Measurements from ENCODE around the gene PHACTR4.
"Not testable (repeated sequence)": the region's sequence is repeated elsewhere in the genome, so short reads cannot be mapped to it uniquely, and the experiment has no call there.

PHACTR4 gene

GRCh38 chr1:28541414-28542015 is 172.0 kb downstream of the PHACTR4 start:
- not testable (repeated sequence) for H3K4me3 ChIP-seq (ENCODE audit: low read length in 2 of 2); H3K36me3 ChIP-seq (ENCODE audit: control insufficient read depth in 2 of 2, insufficient read depth in 2 of 2, low read length in 2 of 2); H3K27me3 ChIP-seq (ENCODE audit: control insufficient read depth in 1 of 2, insufficient read depth in 2 of 2, low read length in 2 of 2); H3K27ac ChIP-seq (ENCODE audit: low read length); H3K9ac ChIP-seq (ENCODE audit: low read length in 2 of 2); H3K9me3 ChIP-seq (ENCODE audit: control insufficient read depth in 2 of 2, low read length in 2 of 2); H3K4me1 ChIP-seq (ENCODE audit: control insufficient read depth, insufficient read depth, low read length)

GRCh38 chr1:28545246-28545628 is 175.7 kb downstream of the PHACTR4 start:
- Histone ChIP-seq H3K4me3 (ENCODE audit: low read length in 2 of 2) (no peak overlapping the region), H3K36me3 (ENCODE audit: control insufficient read depth in 2 of 2, insufficient read depth in 2 of 2, low read length in 2 of 2) (no peaks in the 10 kb centered on the region), H3K27me3 (ENCODE audit: control insufficient read depth in 1 of 2, insufficient read depth in 2 of 2, low read length in 2 of 2) (no peaks in the 10 kb centered on the region), H3K4me1 (ENCODE audit: control insufficient read depth, insufficient read depth, low read length) (no peaks in the 10 kb centered on the region), H3K27ac (ENCODE audit: low read length) (no peak overlapping the region), H3K9ac (ENCODE audit: low read length in 2 of 2) (no peak overlapping the region), H3K9me3 (ENCODE audit: control insufficient read depth in 2 of 2, low read length in 2 of 2) (no peaks in the 10 kb centered on the region)

GRCh38 chr1:28548318-28548717 is 178.8 kb downstream of the PHACTR4 start:
- H3K27me3 ChIP-seq (ENCODE audit: control insufficient read depth in 1 of 2, insufficient read depth in 2 of 2, low read length in 2 of 2): no peaks in the 10 kb centered on the region
- H3K9me3 ChIP-seq (ENCODE audit: control insufficient read depth in 2 of 2, low read length in 2 of 2): no peaks in the 10 kb centered on the region

More at GRCh38 chr1:28548318-28548717, 178.8 kb downstream of the PHACTR4 start:
- H3K4me3 ChIP-seq (ENCODE audit: low read length in 2 of 2): no peak overlapping the region
- H3K36me3 ChIP-seq (ENCODE audit: control insufficient read depth in 2 of 2, insufficient read depth in 2 of 2, low read length in 2 of 2): no peaks in the 10 kb centered on the region
- H3K4me1 ChIP-seq (ENCODE audit: control insufficient read depth, insufficient read depth, low read length): peaks cover 4% of the 10 kb centered on the region
- no peak overlapping the region for H3K9ac ChIP-seq (ENCODE audit: low read length in 2 of 2)
- H3K27ac ChIP-seq (ENCODE audit: low read length): no peak overlapping the region
